HepG2 (cell line): Measurements from ENCODE around the gene KRTAP5-6. TPM values are rescaled to one million over a fixed set of nuclear protein-coding genes. Genes with fewer than 3 reads are reported as not detected.

Source experiments
- ATF2 ChIP-seq: sonication (generic); formaldehyde crosslinking; IDR thresholded peaks from 2 replicates; pipeline ENCODE4 v1.4.0; 2020; ENCODE audit warnings: missing genetic modification reagents
- CBFB ChIP-seq: sonication (generic); formaldehyde crosslinking; IDR thresholded peaks from 2 replicates; pipeline ENCODE4 v1.4.0; 2020; ENCODE audit warnings: missing genetic modification reagents
- CEBPG ChIP-seq: IDR thresholded peaks from 2 replicates; pipeline ENCODE4 v1.6.1; 2016
- CERS6 ChIP-seq: sonication (generic); formaldehyde crosslinking; IDR thresholded peaks from 2 replicates; pipeline ENCODE4 v1.5.0; 2020; ENCODE audit warnings: missing genetic modification reagents
- HMG20A ChIP-seq: IDR thresholded peaks from 2 replicates; pipeline ENCODE4 v1.6.1; 2016; ENCODE audit warnings: borderline replicate concordance
- HNF4A ChIP-seq: sonication (generic); formaldehyde crosslinking; IDR thresholded peaks from 2 replicates; pipeline ENCODE4 v1.4.0; 2020; ENCODE audit warnings: missing genetic modification reagents
- HOXA5 ChIP-seq: sonication (generic); formaldehyde crosslinking; IDR thresholded peaks from 2 replicates; pipeline ENCODE4 v1.4.0; 2020; ENCODE audit warnings: missing genetic modification reagents
- KDM6A ChIP-seq: IDR thresholded peaks from 2 replicates; pipeline ENCODE4 v1.6.1; 2016; ENCODE audit warnings: low read depth
- KMT2B ChIP-seq: IDR thresholded peaks from 2 replicates; pipeline ENCODE4 v1.6.1; 2016; ENCODE audit warnings: missing genetic modification reagents, missing compliant biosample characterization
- MTERF4 ChIP-seq: sonication (generic); formaldehyde crosslinking; IDR thresholded peaks from 2 replicates; pipeline ENCODE4 v1.8.0; 2023; ENCODE audit warnings: mild to moderate bottlenecking, missing genetic modification reagents
- NR2F2 ChIP-seq: IDR thresholded peaks from 2 replicates; pipeline ENCODE4 v1.6.1; 2012; ENCODE audit warnings: low read depth, inconsistent platforms, borderline replicate concordance
- ONECUT2 ChIP-seq: sonication (generic); formaldehyde crosslinking; IDR thresholded peaks from 2 replicates; pipeline ENCODE4 v1.4.0; 2020; ENCODE audit warnings: missing genetic modification reagents
- PHF21A ChIP-seq: sonication (generic); formaldehyde crosslinking; IDR thresholded peaks from 2 replicates; pipeline ENCODE4 v1.5.0; 2020; ENCODE audit warnings: mild to moderate bottlenecking, missing genetic modification reagents
- RELA ChIP-seq: sonication (generic); formaldehyde crosslinking; IDR thresholded peaks from 2 replicates; pipeline ENCODE4 v1.4.0; 2020; ENCODE audit warnings: missing genetic modification reagents
- SNAPC5 ChIP-seq: sonication (generic); formaldehyde crosslinking; IDR thresholded peaks from 2 replicates; pipeline ENCODE4 v1.8.1; 2023; ENCODE audit warnings: mild to moderate bottlenecking, missing genetic modification reagents, borderline replicate concordance
- SOX5 ChIP-seq: IDR thresholded peaks from 2 replicates; pipeline ENCODE4 v1.6.1; 2016; ENCODE audit warnings: borderline replicate concordance
- TBX2 ChIP-seq: sonication (generic); formaldehyde crosslinking; IDR thresholded peaks from 2 replicates; pipeline ENCODE4 v1.5.0; 2020; ENCODE audit warnings: missing genetic modification reagents, mild to moderate bottlenecking, borderline replicate concordance
- TRIM24 ChIP-seq: sonication (generic); formaldehyde crosslinking; IDR thresholded peaks from 2 replicates; pipeline ENCODE4 v1.8.0; 2022; ENCODE audit warnings: mild to moderate bottlenecking, missing genetic modification reagents
- ZFP82 ChIP-seq: sonication (generic); formaldehyde crosslinking; IDR thresholded peaks from 2 replicates; pipeline ENCODE4 v1.5.1; 2020; ENCODE audit warnings: mild to moderate bottlenecking, missing genetic modification reagents, borderline replicate concordance
- ZMAT5 ChIP-seq: sonication (generic); formaldehyde crosslinking; IDR thresholded peaks from 2 replicates; pipeline ENCODE4 v1.5.0; 2020; ENCODE audit warnings: mild to moderate bottlenecking, low read depth, missing genetic modification reagents, borderline replicate concordance
- ZNF17 ChIP-seq: sonication (generic); formaldehyde crosslinking; IDR thresholded peaks from 2 replicates; pipeline ENCODE4 v1.5.0; 2020; ENCODE audit warnings: mild to moderate bottlenecking, missing genetic modification reagents
- ZNF503 ChIP-seq: sonication (generic); formaldehyde crosslinking; IDR thresholded peaks from 2 replicates; pipeline ENCODE4 v1.4.0; 2020; ENCODE audit warnings: missing genetic modification reagents
- ZNF724P ChIP-seq: sonication (generic); formaldehyde crosslinking; IDR thresholded peaks from 2 replicates; pipeline ENCODE4 v1.8.0; 2022; ENCODE audit warnings: missing genetic modification reagents, borderline replicate concordance
- polyA plus RNA-seq, 8 experiments: library from polyadenylated mRNA; depleted of rRNA in 3 of 8; stranded (reverse) in 7 of 8; unstranded in 1 of 8; fragments of >200 nt; fragmentation: Illumina TruSeq in 4 of 8; extraction: Trizol in 4 of 8; gene quantifications; 2 replicates each; pipeline versions ENCODE4 v1.2.1 to v1.2.3, GENCODE V29; 2011 to 2016; ENCODE audit warnings: low read depth in 4 of 8, missing spikeins in 1 of 8, mixed read lengths in 1 of 8; ENCODE audit not compliant: insufficient read depth in 1 of 8
- total RNA-seq, 5 experiments: library from RNA; depleted of rRNA; stranded (reverse); fragments of >200 nt; fragmentation: Illumina TruSeq; extraction: Trizol; gene quantifications; 2 replicates each; pipeline ENCODE4 v1.2.3, GENCODE V29; 2016; ENCODE audit warnings: low read depth in 1 of 5

The KRTAP5-6 gene
- total and polyA plus RNA-seq, 2 of the 13 experiments (the other 11 are each of a cell fraction or from before 2014, with no cell fraction given), result not detected

GRCh38 chr11:1673446-1674172, 23.4 kb upstream of the KRTAP5-6 start (continued):
- TF ChIP-seq ZFP82 (CRISPR knock-in tag) (no peak), ZNF17 (no peak), ZMAT5 (CRISPR knock-in tag) (no peak), TRIM24 (CRISPR knock-in tag) (no peak), MTERF4 (CRISPR knock-in tag) (no peak), CERS6 (CRISPR knock-in tag) (no peak), ZNF503 (peak; percentile 90), ATF2 (CRISPR knock-in tag) (no peak), HNF4A (CRISPR knock-in tag) (peak; percentile 85), HMG20A (CRISPR knock-in tag) (peak; percentile 56; the same call in 1 of the 2 replicates), KDM6A (CRISPR knock-in tag) (no peak; the same call in 1 of the 2 replicates), CBFB (no peak), TBX2 (CRISPR knock-in tag) (peak; percentile 47; the same call in 1 of the 2 replicates), PHF21A (peak; percentile 63; the same call in 1 of the 2 replicates), NR2F2 (peak; percentile 85; the same call in 1 of the 2 replicates), KMT2B (CRISPR knock-in tag) (no peak), ONECUT2 (peak; percentile 14; the same call in 1 of the 2 replicates), SOX5 (CRISPR knock-in tag) (peak; percentile 73; the same call in 1 of the 2 replicates), CEBPG (CRISPR knock-in tag) (peak; percentile 66), SNAPC5 (no peak), RELA (CRISPR knock-in tag) (no peak), ZNF724P (CRISPR knock-in tag) (no peak), HOXA5 (peak; percentile 41; the same call in 1 of the 2 replicates)
